HG03558 (cell line): Measurements from ENCODE around the gene MAP3K8.

ENCODE experiments used
- ATAC-seq: cut with Tn5 transposase; IDR thresholded peaks from one replicate; pipeline ENCODE4 v1.9.1; 2021; ENCODE audit warnings: moderate number of reproducible peaks; ENCODE audit not compliant: unreplicated experiment; ENCODE audit errors: extremely low read depth

MAP3K8 gene

GRCh38 chr10:30433730-30434272 lies at the start of gene MAP3K8:
Gene MAP3K8 (plus strand): TSS chr10:30434184. CDS start chr10:30438939, 4,755 bp downstream.
- ATAC-seq: peak; percentile 35

- no peak for ATAC-seq
These were observed 49.2 kb upstream of the MAP3K8 start for GRCh38 chr10:30384701-30385201.

- no peak for ATAC-seq
These were observed 47.0 kb upstream of the MAP3K8 start for GRCh38 chr10:30386801-30387588.

- no peak for ATAC-seq
These were observed 46.2 kb upstream of the MAP3K8 start for GRCh38 chr10:30387646-30388243.

- ATAC-seq: no peak
These were observed 44.4 kb upstream of the MAP3K8 start for GRCh38 chr10:30389543-30389942.

GRCh38 chr10:30390207-30390606 lies 43.8 kb upstream of the MAP3K8 start:
- ATAC-seq: no peak

- ATAC-seq: no peak
These were observed 42.7 kb upstream of the MAP3K8 start for GRCh38 chr10:30391266-30391665.

- ATAC-seq: no peak
These were observed 41.4 kb upstream of the MAP3K8 start for GRCh38 chr10:30392564-30392990.

GRCh38 chr10:30396293-30396692 lies 37.7 kb upstream of the MAP3K8 start:
- ATAC-seq: no peak

- no peak for ATAC-seq
These were observed 37.3 kb upstream of the MAP3K8 start for GRCh38 chr10:30396698-30397097.

GRCh38 chr10:30398193-30398592 lies 35.8 kb upstream of the MAP3K8 start:
- ATAC-seq: no peak

GRCh38 chr10:30398788-30399187 lies 35.2 kb upstream of the MAP3K8 start:
- ATAC-seq: no peak

- ATAC-seq: no peak
These were observed 30.5 kb upstream of the MAP3K8 start for GRCh38 chr10:30403494-30403893.

GRCh38 chr10:30404540-30404939 lies 29.4 kb upstream of the MAP3K8 start:
- no peak for ATAC-seq

- ATAC-seq: no peak
These were observed 22.7 kb upstream of the MAP3K8 start for GRCh38 chr10:30411263-30411662.

GRCh38 chr10:30412901-30413300 lies 21.1 kb upstream of the MAP3K8 start:
- ATAC-seq: no peak

- no peak for ATAC-seq
These were observed 19.9 kb upstream of the MAP3K8 start for GRCh38 chr10:30413996-30414576.

GRCh38 chr10:30415593-30415992 lies 18.4 kb upstream of the MAP3K8 start:
- no peak for ATAC-seq

- ATAC-seq: no peak
These were observed 16.7 kb upstream of the MAP3K8 start for GRCh38 chr10:30417301-30417700.

- no peak for ATAC-seq
These were observed 13.7 kb upstream of the MAP3K8 start for GRCh38 chr10:30420266-30420665.

- ATAC-seq: no peak
These were observed 13.2 kb upstream of the MAP3K8 start for GRCh38 chr10:30420766-30421165.
